Stimulated activated CD4-positive, alpha-beta T cell treated with anti-CD3 and anti-CD28 coated beads, Interleukin-12 subunit alpha, Interleukin-12 subunit beta, amount 100 ng/mL, for 4 hours (primary cell): Measurements from ENCODE around the gene OPRM1.

Source experiments
- DNase-seq: peaks from one replicate; pipeline ENCODE4 v3.0.0-alpha.2; 2020

Gene OPRM1

DNA sequence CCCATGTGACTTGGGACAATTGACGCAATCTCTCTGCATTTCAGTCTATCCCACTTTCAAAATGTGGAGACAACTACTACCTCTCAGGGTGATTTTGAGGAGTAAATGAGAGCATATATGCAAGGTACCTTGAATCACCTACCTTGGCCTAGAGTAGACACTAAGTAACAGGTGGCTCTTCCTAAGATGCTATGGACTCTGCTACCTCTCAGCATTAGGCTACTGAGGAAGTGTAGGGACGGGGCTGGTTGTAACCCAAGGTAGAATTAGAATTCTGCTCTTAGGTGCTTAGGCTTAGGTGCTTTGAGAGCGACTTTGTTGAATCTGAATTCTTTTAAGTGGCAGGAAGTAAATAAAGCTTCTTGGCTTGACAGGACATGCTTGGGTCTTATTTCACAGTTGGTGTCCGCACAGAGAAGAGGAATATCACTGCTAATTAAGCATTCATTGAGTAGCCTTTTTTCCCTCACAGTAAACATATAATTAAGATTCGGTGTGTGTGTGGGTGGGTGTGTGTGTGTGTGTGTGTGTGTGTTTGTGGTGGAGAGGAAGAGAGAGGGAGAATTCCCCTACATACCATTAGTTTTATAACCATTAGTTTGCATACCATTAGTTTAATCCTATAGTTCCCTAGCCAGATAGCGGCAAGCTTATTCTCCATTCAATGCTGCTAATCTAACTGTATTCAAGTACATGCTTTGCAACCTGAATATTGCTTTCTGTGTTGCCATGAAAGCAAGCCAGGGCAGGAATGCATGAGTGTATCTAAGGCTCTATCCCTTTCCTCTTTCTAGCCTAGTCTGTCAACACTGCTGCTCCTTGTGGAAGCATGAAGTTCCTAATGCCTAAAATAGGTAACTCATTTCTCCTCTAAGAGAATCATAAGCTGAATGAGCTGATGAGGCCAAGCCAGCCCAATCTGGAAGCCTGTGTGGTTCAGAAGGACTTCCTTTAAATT is 205.0 kb downstream of the OPRM1 start:
- DNase-seq, result no peak

DNA sequence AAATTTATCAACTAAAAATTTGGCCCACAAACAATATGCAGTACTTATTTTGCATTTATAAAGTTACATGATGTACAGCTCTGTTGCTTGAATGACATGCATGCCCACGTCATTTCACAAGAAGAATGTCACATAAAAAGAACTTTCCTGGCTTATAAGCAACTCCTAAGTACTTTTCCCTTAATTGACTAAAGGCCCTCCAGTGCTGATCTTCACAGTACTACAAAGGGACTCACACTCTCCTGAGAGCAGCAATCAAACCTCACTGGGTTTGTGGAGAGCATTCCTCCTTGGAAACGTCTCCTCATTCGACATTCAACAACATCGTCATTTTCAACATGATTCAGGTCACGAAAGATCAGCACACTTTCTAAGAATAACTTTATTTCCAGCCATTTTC is 206.5 kb downstream of the OPRM1 start:
- DNase-seq, result no peak

DNA sequence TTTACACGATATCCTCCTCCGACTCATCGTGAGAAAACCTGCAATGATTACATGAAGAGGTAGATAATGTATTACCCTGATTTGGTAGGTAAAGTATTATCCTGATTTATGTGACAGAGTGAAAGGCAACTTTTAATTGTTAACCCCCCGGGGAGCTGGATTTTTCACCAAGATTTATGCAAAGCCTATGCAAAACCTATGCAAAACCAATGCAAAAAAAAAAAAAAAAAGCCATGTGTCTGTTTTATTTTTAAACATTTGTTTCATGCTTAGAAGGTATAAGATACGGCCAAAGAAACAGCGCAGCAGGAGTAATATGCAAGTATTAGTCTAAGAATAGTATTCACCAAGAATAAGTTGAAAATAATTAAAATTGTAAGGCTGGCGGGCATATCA is 207.7 kb downstream of the OPRM1 start:
- DNase-seq, result no peak

DNA sequence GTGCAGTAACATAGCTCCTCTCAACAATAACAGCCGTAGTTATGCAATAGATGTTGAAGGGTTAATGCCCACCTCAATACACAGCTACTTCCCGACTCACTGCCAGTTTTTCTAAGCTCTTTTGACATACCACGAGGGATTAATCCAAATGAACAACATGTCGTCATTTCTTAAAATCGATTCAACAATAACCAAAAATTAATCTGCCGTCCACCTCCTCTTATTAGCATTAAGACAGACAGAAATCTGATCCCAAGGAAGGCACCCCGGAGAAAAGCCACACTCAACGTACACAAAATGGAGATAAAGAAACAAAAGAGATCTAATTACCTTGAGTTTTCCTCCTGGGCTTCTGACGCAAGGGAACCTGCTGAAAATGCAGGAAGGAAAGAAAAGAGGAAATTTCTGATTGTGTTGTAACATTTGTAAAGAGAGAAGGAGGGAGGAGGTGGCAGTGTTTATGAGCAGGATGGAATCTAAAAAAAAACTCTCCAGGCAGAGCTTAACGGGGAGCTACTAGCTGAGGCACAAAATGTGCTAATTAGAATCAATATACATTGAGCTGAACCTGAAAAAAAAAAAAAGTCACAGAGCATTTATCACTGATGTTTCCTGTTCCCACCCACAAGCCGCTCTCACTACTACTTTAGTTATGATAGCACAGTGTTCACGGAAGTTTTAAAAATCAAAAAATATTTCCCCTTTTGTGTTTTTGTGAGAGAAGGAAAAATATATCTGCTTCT is 208.2 kb downstream of the OPRM1 start:
- DNase-seq, result no peak

DNA sequence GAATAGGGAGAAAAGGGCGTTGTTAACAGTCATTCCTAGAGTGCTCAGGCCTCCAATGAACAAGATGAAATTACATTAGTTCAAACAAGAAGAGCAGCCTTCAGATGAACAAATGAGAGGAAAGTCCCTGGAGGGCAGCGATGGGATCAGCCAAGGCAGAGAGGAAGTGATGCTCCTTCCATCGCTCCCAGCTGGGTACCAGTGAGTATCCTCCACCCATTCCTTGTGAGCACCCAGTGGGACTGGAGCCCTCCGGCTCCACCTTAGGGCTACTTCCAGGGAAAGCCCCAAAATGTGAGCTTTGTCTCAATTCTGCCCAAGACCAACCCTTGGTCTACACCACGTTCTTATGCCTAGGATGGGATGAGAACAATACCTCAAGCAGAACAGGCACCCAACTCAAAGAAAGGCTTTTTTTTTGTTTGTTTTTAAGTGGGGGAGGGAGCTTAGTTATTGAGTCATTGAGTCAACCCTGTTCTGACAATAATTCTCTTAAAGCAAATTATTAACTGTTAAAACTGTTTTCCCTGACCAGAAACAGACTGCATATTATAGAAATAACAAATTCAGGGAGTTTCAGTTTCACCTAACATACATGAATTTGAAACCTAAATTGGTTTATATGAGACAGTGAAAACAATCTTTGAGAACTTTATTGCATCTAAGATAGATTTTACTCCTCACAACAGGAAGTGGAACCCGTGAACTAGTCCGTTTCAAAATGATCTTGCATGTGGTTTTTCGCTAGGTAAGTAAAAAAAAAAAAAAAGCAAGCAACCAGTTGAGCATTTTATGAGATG is 210.7 kb downstream of the OPRM1 start:
- DNase-seq, result no peak

DNA sequence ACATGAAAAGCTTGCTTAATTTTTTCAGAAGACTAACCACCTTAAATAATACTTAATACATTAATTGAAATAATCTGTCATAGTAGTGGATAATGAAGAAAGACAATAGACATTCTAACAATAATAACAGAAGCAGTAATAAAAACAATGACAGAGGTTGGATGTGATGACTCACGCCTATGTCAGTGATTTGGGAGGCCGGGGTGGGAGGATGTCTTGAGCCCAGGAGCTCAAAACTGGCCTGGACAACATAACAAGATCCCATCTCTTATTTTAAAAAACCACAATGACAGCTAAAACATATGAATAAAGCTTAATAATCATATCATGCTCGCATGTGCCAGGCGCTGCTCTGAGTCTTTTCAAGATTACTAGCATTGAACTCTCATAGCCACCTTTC is 212.1 kb downstream of the OPRM1 start:
- DNase-seq, result no peak

DNA sequence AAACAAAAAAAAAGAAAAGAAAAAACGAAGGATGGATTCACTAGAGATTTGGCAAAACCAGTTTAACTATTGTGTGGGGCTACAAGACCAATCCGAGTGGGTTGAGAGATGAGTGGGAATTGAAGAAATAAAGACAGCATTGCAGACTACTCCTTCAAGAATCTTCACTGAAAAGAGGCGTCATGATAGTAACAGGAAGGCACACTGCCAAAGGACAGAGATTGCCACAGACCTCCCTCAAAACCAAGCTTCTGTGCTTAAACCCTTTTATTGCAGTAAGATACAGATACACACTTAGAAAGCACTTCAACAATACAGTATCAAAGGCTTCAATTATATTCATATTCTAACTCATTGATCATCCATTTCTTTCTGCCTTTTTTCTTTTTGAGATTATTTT is 213.6 kb downstream of the OPRM1 start:
- no peak for DNase-seq

DNA sequence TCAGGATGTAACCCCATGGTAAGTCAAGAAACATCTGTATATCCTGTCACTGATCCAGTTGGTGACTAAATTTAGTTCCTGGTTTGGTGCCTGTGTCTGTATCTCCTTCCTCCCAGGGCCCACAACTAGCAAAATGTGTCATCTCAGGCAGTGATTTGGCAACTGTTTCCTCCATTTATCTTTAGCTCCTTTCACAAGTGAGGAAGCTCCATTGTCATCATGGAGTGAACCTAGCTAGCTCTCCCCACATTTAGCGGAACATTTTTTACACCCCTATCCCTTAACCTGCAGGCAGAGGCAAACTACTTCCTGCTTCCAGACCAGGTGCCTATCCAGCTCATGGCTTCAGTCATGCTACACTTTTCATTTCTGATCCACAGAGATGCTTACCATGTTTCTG is 218.0 kb downstream of the OPRM1 start:
- DNase-seq, result no peak

DNA sequence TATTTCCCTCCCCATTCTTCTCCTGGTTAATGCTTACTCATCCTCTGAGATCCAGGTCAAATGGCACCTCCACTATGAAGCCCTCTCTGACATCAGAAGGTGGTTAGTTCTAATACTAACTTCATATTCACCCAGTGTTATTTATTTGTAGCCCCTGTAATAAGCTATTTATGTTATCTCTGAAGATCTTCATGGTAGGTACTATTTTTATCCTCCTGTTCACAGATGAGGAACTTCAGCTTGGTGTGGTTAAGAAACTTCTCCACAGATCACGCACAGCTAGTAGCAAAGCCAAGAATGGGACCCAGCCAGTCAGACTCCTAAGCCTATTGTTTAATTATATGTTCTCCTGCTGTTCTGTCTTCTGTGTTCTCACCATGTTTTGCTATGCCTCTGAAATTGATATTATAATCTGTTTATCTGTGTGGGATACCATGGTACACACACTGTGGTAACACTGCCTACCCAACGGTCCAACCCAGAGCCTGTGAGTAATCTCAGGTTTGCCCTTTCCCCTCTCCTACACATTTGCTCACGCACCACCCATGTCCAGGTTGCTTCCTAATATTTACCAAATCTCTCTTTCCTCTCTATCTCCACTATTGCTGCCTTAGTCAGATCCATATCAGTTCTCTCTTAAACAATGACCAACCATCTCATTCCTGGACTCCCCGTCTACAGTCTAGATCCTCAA is 219.2 kb downstream of the OPRM1 start:
- no peak for DNase-seq

DNA sequence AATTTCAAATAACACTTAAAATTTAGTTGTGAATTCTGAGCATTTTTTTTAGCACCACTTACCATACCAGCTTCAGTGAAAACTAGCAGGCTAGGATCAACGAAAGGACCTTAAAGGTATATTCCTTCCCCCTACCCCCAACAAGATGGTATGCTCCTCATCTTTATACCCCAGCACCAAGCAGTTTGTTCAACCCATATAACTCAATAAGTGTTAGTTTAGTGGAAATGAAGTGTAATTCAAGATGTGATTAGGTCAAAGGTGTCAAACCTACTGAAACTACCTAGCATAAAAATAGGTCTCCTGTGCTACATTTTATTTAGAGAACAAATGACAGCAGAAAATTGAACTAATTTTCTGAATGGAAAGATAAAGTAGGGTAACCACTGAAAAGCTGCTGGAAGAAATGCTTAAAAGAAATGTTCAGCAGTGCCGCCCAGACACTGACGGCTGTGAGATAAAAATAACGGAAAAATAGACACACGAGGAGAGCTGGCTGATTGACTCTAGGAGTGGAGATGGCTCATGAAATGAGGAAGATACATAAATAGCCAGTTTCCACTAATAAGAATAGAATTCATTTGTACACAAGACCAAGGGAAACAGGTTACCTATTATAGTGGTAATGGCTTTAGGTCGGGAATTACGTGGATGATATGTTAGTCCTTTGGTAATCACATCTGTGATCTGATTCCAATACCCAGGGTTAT is 222.8 kb downstream of the OPRM1 start:
- DNase-seq, result no peak

DNA sequence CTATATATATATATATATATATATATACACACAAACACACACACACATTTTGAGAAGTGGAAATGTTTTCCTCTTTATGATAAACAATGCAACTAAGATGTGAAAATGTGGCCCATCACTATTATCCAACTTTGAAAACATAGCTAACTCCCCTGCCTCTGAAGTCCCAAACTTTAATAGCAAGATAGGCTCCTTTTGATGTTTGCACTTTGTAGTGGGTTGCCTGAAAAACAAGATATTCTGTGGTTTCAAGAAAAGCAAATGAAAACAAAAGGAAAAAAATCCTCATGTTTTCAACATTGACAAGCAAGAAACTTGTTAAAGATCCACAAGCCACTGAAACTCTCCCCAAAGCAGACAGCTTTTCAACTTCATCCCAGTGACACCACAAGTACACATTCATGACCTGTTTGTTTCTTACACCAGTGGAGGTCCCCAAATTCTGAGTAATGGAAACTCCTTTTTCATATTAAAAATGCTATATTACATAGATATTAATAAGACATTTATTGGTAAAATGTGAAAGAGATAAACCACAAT is 227.6 kb downstream of the OPRM1 start:
- no peak for DNase-seq

DNA sequence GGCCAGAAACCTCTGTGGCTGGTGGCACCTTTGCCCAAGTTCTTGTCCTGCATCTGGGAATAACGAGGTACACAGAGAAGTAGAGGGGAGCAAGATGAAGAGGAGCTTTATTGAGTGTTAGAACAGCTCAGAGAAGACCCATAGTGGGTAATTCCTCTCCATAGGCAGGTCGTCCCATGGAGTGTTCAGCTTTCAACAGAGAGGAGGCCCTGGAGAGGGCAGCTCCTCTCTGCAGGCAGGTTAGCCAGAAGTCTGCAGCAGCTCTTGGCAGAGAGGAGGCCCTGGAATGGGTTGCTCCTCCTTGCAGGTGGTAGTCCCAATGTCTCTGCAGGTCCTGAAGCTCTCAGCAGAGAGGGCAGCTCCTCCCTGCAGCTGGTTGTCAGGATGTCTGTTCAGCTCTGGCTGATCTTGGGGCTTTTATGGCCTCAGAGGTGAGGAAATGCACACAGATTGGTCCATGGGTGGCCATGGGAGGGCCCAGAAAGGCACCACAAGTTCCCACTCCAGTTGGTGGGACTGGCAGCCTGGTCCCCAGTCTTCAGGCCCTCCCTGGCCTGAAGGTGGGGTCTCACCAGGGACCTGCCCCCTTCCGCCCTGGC is 228.6 kb downstream of the OPRM1 start:
- no peak for DNase-seq

DNA sequence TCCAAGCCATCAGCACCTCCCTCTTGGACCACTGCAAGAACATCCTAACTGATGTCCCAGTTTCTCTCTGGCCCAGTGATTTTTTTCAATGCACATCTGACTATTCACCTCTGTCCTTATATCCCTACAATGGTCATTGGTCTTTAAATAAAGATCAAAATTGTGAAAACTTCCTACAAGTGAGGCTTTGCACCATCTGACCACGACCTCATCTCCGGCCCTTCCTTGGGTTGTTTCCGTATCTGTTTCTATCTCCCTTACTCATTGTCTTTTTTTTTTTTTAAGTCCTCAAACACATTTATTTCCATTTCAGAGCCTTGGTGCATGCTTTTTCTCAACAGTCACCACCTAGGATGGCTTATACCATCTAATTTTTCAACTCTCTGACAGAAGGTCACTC is 229.4 kb downstream of the OPRM1 start:
- DNase-seq, result no peak

DNA sequence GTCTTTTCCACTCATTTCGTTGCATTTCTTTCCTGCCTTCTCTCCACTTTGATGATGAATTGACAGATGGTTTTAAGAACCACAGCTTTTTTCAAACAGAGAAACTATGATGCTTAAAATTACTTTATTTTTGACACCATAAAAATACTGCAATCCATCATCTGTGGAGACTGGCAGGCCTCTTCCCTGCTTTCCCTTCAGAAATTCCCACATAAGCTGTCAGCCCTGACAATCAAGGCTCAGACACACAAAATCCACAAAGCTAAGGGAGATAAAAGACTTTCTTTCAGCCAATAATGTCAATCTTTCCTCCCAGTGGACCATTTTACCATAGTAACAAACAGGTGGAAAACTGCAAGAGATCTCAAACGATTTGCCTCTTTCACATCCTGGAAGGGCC is 235.1 kb downstream of the OPRM1 start:
- DNase-seq, result no peak

DNA sequence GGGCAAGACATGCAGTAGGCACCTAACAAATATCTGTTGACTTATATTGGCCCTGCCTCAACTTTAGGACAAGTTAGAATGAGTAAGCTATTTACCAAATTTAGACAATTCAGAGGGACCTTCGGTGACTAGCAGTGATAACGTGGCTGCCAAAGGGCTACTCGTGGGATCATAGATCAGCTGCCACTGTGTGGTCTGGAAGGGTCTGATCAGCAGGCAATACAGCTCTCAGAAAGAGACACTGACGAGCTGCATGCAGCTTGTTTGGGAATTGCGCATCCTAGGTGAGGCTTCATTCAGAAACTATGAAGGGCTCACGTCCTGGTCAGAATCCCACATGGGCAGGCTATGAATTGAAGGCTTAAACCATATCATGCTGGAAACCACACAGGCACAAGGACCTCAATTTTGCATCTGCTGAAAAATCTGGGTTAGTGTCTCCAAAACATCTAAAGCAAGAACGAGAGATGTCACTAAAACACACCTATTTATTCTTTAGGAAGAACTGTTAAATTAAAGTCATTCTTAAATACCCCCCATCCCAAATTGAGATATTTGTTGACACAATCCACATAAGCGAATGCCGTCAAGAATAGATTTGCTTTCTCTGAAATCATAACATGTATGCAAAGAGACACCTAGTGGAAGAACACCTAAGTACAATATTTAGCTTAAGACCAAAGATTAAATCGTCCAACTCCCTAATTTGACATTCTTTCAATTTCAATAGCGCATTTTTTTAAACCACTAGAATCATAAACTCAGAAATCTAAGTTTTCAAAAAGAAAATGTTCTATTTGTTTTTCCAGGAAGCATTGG is 238.0 kb downstream of the OPRM1 start:
- DNase-seq, result no peak

DNA sequence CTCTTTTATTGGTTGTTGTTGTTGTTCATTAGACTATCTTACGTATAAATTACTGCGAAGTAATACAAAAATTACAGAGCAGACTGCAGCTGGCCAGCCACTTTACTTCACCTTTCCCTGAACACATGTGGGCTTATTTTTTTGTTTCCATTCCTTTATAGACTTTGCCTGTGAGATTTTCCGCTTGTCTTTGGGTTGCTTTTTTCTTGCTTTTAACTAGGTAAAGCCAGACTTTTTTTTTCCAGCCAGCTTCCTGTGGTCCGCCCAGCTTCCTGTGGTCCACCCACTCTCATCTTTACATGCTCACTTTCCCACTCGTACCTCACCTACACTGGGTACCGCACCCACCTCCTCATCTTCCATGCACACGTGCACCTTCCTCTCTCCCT is 238.6 kb downstream of the OPRM1 start:
- peak; percentile 14 for DNase-seq

DNA sequence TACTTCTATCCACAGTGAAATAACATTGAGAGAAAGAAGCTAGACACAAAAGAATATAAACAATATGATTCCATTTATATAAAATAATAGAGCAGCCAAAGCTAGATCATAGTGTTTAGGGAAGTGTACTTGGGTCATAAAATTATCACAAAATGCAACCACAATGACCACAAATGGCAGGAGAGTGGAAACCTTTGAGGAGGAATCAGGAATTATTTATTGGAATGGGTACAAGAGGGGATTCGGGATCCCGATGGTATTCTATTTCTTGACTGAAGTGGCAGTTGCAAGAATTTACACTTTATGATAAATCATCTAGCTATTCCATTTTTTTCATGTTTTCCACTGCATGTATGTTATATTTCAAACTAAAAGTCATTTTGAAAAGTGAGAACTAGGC is 241.5 kb downstream of the OPRM1 start:
- DNase-seq, result no peak

DNA sequence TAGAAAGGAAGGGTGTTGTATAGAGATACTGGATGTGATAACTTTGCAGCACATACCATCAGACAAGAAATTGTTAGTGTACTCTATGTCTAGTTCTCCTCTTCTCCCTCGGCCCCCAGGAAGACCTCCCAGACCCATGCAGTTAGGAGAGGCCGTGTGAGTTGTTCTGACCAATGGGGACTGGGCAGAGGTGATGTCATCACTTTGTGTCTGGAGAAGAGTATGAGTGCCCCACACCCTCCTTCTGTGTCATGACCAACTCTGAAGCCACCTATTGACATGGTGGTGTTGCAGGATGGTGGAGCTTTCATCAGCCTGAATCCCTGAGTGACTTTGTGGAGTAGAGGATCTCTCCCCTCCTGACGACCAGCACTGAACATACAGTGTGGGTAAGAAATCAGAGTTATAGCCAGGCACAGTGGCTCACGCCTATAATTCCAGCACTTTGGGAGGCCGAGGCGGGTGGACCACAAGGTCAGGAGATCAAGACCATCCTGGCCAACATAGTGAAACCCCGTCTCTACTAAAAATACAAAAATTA is 245.3 kb downstream of the OPRM1 start:
- DNase-seq, result no peak

DNA sequence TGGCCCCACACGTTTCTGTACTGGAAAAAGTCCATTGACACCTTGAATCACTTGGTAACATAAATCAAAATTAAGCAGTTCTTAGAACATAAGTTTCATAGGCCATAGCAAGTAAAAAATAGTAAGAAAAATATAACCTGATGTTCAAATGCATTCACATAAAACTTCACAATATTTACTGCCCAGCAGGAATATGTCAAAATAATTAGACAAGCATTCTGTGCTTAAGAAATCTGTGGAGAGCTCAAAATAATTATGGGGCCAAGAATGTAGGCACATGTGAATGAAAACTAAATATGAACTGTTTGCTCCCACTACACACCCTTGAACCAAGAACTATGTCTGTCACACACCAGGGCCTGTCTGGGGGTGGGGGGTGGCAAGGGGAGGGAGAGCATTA is 246.8 kb downstream of the OPRM1 start:
- DNase-seq, result no peak

DNA sequence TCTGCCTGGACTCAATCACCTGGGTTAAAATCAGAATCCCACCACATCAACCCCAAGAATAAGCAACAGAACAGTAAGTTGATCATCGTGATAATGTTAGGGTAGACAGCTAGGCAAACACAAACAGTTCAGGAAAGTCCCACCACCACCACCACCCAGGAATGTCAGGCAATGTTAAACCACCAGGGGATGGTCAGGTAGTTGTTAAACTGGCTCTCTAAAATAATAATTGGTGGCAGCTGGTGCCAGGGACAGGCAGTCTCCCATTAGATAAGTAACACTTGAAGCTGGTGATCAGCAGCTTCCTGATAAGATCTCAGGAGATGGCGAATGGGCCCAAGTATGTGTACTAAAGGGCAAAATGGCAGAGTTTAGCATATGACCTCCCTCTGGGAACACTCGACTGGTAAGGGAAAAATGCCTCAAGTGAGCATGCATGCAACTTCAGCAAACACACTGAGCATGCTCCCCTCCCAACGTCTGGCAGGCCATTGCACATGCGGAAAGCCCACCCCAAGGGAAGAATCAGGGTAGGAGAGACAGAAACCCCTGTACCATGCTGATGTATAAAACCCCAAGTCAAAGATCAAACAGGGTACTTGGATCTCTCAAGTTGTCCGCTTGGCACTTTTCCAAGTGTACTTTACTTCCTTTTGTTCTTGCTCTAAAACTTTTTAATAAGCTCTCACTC is 250.9 kb downstream of the OPRM1 start:
- no peak for DNase-seq
